SHP77 (cell line): ENCODE results near the gene ATP10A.

Source experiments
- DNase-seq, 2 experiments: peaks; one replicate each; lab custom pipeline; 2025; lab: John Stamatoyannopoulos, UW

Gene ATP10A

GRCh38 chr15:25738171-25738965 lies 124.8 kb downstream of the ATP10A start:
- no peak for DNase-seq

DNA sequence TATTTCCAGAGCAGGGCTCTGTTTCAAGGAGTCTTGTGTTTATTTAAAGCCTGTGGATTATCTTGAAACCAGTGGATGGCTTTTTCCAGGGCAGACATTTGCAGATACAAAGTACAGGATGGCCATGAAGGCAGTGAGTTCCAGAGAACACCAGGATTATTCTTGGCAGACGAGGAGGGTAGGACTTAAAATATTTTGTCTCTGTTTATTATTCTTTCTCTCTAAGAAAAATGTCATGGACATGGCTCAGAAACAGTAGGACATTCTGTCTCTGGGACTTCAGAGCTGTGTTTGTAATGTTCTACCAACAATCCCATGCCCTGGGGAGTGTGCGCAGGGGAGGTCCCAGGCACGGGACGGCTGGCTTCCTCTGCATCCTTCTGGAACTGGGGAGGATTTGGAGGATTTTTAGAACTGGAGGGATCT lies 125.9 kb downstream of the ATP10A start:
- no peak for DNase-seq

- DNase-seq = no peak
Observed at GRCh38 chr15:25736461-25736860, 126.7 kb downstream of the ATP10A start.

GRCh38 chr15:25735550-25736384 lies 127.4 kb downstream of the ATP10A start:
- DNase-seq = no peak

GRCh38 chr15:25734680-25735355 lies 128.3 kb downstream of the ATP10A start:
- DNase-seq = no peak

GRCh38 chr15:25733856-25734679 lies 129.1 kb downstream of the ATP10A start:
- DNase-seq = no peak

DNA sequence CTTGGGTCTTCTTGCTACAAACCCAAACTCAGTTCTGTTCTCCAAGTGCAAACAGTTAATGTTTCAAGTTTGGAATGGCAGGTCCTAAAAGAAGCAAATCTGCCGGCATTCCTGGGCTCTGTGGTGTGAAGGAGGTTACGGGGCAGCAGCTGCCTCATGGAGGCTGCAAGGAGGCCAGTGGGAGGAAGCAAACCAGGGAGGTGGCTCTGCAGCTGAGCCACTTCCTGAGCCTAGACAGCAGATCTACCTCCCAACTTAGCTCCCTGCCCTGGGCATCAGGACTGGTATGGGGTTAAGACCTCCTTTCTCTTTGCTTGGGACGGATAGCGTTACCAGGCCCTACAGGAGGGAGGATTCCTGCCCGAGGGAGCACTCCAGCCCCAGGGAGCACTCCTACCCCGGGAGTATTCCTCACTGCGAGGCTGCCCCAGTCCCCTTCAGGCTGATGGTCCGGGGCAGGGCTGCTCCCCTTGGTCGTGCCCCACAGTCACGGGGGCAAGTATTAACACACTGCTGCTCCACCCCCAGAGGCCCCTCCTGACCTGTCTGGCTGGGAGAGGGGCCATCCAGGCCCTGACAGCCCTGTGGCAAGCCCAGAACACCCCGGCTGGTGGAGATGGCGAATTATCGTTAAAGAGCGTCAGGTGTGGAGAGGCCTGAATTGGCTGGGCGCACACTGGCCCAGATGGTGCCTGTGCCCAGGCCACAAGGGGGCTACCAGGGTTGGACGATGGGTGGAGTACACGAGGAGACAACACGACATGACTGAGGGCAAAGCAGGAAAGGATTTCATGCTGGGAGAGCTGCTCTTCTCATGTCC lies 129.9 kb downstream of the ATP10A start:
- no peak for DNase-seq

GRCh38 chr15:25732191-25732590 lies 130.9 kb downstream of the ATP10A start:
- DNase-seq = no peak

- DNase-seq = no peak
Observed at GRCh38 chr15:25731411-25731810, 131.7 kb downstream of the ATP10A start.

- no peak for DNase-seq
Observed at GRCh38 chr15:25730918-25731317, 132.2 kb downstream of the ATP10A start.

DNA sequence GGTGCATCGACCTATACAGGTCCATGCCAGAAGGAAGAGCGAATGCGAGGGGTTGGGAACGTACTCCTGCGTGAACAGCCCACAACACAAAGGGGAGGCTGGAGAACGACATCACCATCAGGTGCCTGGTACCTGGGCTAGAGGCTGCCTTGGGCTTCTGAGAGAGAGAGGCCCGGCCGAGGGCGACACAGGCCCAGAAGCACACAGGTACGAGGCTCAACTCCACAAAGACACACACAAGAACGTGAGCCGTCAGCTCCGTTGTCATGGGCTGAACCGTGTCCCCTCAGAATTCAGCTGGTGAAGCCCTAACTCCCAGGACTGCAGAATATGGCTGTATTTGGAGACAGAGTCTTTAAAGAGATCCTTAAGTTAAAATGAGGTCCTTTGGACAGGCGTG lies 134.3 kb downstream of the ATP10A start:
- no peak for DNase-seq

DNA sequence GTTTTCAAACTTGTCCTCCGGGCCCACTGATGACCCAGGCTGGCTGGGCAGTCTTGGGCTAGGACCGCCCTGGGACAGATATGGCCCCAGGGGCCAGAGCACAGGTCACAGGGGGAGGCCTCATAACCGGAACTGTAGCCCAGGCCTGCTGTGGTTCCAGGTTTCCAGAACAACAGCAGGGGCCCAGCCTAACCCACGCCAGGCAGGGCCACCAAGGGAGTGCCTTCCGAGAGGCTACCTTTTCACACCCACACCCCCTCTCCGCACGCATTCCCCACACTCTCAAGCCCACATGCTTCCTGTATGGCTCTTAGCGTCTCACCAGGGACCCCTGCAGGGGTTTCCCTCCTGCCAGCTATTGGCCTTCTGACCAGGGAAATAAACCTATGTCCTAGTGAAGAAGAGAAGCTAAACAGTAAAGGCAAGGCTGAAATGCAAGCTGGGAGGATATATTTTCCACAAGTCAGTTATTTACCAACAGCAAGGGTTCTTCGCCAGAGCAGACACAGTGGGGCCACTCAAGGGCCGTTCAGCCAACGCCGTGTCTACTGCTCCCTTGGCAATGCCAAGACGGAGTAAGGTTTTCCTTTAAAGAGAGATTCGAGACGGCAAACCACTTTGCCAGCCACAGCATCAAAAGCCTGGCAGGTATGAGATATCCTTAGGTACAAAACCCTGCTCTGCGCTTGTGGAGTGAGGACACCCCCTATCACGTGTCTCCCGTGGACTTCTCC lies 135.1 kb downstream of the ATP10A start:
- DNase-seq = no peak

DNA sequence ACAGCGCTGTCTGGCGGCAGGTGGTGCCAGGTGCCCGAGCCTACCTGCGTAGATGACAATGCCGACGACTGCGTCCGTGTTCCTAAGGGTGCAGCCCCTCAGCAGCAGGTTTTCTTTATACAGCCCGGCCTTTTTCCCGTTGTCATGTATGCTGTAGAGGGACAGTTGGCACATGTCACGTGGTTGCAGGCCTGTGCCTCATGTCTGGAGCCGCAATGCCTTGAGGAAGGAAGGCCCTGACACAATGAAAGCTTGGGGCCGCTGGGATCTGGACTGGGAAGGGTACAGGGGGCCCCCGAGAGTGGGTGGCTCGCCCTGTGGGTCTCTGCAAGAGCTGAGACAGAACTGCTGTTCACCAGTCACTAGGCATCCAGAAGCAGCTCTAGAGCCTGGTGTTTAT lies 136.0 kb downstream of the ATP10A start:
- no peak for DNase-seq

GRCh38 chr15:25725758-25726157 lies 137.4 kb downstream of the ATP10A start:
- no peak for DNase-seq

DNA sequence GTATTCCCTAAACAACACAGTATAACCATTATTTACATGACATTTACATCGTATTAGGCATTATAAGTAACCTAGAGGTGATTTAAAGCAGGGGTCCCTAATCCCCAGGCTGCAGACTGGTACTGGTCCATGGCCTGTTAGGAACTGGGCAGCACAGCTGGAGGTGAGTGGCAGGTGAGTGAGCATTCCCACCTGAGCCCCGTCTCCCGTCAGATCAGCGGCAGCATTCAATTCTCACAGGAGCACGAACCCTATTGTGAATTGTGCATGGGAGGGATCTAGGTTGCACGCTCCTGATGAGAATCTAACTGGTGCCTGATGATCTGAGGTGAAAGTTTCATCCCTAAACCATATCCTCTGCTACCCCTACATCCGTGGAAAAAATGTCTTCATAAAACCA lies 138.2 kb downstream of the ATP10A start:
- DNase-seq = no peak

DNA sequence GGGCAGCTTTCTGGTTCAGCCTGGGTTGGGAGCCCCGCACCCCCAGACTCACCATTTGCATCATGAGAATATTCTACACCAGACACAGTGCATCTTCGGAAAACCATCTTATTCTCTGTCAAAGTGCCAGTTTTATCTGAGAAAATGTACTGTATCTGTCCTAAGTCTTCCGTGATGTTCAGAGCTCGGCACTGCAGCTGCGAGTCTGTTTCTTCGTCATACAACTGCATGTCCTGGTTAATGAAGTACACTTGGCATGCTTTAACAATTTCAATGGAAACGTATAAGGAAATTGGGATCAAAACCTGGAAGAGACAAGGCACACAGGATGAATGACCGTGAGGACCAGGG lies 141.5 kb downstream of the ATP10A start:
- no peak for DNase-seq

DNA sequence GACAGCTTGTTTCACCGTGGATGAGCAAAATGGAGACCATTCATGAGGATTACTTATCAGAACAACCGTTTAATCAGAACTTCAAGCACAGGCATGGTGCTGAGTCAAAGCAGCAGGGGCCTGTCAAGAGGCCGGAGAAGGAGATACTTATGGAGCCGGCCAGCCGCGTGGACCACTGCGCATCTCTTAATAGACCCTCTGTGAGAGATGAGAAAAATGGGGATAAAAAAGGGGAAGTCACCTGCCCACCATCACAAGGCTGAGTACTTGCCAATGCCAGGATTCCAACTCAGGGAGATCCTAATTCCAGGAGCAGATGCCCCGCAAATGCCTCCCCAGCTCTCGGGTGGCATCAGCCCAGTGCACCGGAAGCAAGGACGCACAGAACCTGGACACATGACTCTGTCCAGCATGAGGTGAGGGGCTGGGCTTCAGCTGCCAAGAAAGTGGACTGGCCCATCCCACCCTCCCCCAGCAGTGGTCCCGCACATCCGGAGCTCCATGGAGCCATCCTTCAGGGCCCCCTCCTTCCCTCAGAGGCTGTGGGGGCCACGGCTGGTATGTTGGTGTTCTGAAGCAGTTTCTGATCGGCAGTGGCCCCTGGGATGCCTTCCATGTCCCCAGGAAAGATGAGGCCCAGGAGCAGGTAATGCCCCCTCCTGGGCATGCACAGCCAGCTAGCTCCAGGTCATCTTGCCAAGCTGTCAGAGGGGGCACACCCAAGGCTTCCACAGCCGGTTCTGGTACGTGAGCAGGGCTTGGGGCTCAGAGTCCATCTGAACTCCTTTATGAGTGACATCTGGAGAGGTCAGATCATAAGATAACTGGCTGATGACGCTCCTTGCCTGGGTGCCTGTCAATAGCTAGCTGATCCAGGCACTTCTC lies 143.8 kb downstream of the ATP10A start:
- no peak for DNase-seq

DNA sequence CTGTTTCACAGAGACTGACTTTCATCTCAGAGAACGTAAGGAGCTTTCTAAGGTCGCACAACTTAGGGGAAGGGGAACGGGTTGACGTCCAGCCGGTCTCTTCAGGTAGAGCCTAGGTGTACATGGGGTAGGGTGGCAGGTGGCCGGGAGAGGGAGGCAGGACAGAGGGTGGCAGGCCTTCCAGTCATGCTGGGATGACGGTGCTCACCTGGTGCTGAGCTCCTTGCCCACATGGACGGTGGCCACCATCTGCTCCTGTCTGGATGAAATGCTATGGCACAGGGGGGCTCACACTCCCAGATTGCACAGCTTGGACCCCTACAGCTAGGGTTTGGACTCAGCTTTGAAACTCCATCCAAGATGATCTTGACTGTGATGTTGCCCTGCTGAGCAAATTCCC lies 144.5 kb downstream of the ATP10A start:
- no peak for DNase-seq

- DNase-seq = no peak
Observed at GRCh38 chr15:25718169-25718536, 145.0 kb downstream of the ATP10A start.
